K562 (cell line): ENCODE results near the gene ANGEL2. TPM values are rescaled to one million over a fixed set of nuclear protein-coding genes. Genes with fewer than 3 reads are reported as not detected.
A peak's percentile ranks its signal among the peaks of the same experiment; 100 is the strongest.

ENCODE experiments used
- ATAC-seq: fragments of 200-7000 bp; cut with Tn5 transposase; 3 replicates; pipeline ENCODE4 v1.9.1; 2020; ENCODE audit warnings: moderate library complexity
- BruUV-seq: library from RNA; stranded (reverse); fragments of 400-500 nt; replicated peaks from 2 replicates; lab custom pipeline; 2021; lab: Mats Ljungman, UMichigan
- CTCF ChIA-PET: fragments of 300-600 bp; formaldehyde crosslinking; extraction: SDS; loops from one replicate; lab custom pipeline; 2021; ENCODE audit warnings: low intra/inter-chr PET ratio; lab: Yijun Ruan, JAX
- POLR2A ChIA-PET: fragments of 300-600, 350-650 bp; sonication (Branson Sonifier 250); formaldehyde crosslinking; extraction: SDS; loops from one replicate; lab custom pipeline; 2021; ENCODE audit warnings: antibody characterized with exemption, inconsistent platforms; lab: Yijun Ruan, JAX
- DNase-seq, 4 experiments: peaks; one replicate each; pipeline versions ENCODE4 v3.0.0 to v3.0.0-alpha.2; 2011 to 2018; ENCODE audit warnings: low spot score in 3 of 4, mixed read lengths in 3 of 4; ENCODE audit errors: extremely low read depth in 1 of 4
- FAIRE-seq: peaks from 2 replicates; lab custom pipeline; 2011; peaks lifted over from hg19 to GRCh38; lab: Jason Lieb, UNC
- H2AFZ ChIP-seq: 2 replicates; pipeline ENCODE4 v1.6.0; 2011; ENCODE audit warnings: low read depth, low read length, control low read depth, inconsistent platforms
- H3K27ac ChIP-seq: fragments of 200-600 bp; 3 replicates; pipeline ENCODE4 v1.8.0; 2011; ENCODE audit warnings: low read depth, mild to moderate bottlenecking, control low read depth, inconsistent platforms, low read length, moderate library complexity, mixed read lengths; ENCODE audit errors: extremely low read depth
- H3K27me3 ChIP-seq, 2 experiments: fragments of 300-600 bp in 1 of 2; 2 replicates in 1 of 2; 3 replicates in 1 of 2; pipeline versions ENCODE4 v1.6.0 to v1.8.0; 2011; ENCODE audit warnings: inconsistent platforms in 2 of 2, low read length in 2 of 2, mild to moderate bottlenecking in 1 of 2, mixed read lengths in 1 of 2, moderate library complexity in 1 of 2; ENCODE audit not compliant: control insufficient read depth in 2 of 2, insufficient read depth in 2 of 2
- H3K36me3 ChIP-seq: fragments of 300-600 bp; 3 replicates; pipeline ENCODE4 v1.8.0; 2011; ENCODE audit warnings: mild to moderate bottlenecking, low read length, inconsistent platforms; ENCODE audit not compliant: control insufficient read depth, insufficient read depth
- H3K4me1 ChIP-seq, 2 experiments: fragments of 200-600 bp in 1 of 2; replicated peaks in 1 of 2; 2 replicates in 1 of 2; 3 replicates in 1 of 2; pipeline versions ENCODE4 v1.5.1 to v1.8.0; 2011; ENCODE audit warnings: inconsistent platforms in 2 of 2, low read length in 2 of 2, mild to moderate bottlenecking in 1 of 2, mixed read lengths in 1 of 2, moderate library complexity in 1 of 2; ENCODE audit not compliant: control insufficient read depth in 2 of 2, insufficient read depth in 2 of 2
- H3K4me2 ChIP-seq: 2 replicates; pipeline ENCODE4 v1.6.1; 2011; ENCODE audit warnings: low read length, control low read depth, inconsistent platforms, mixed read lengths; ENCODE audit not compliant: insufficient read depth
- H3K4me3 ChIP-seq: fragments of 200-600 bp; sonication (generic), shearing (Covaris generic); 2 replicates; pipeline ENCODE4 v1.5.1; 2016; ENCODE audit warnings: control low read depth, inconsistent platforms
- H3K79me2 ChIP-seq: fragments of 200-600 bp; 3 replicates; pipeline ENCODE4 v1.8.0; 2011; ENCODE audit warnings: low read length, inconsistent platforms; ENCODE audit not compliant: control insufficient read depth, insufficient read depth
- H3K9ac ChIP-seq, 2 experiments: 2 replicates each; pipeline versions ENCODE4 v1.6.0 to v1.6.1; 2011; ENCODE audit warnings: low read depth in 2 of 2, low read length in 2 of 2, control low read depth in 1 of 2, inconsistent platforms in 1 of 2, mild to moderate bottlenecking in 1 of 2, mixed read lengths in 1 of 2; ENCODE audit not compliant: insufficient read depth in 1 of 2
- H3K9me1 ChIP-seq: one replicate; pipeline ENCODE4 v1.6.0; 2011; ENCODE audit warnings: inconsistent platforms, mild to moderate bottlenecking, low read length, moderate library complexity; ENCODE audit not compliant: control insufficient read depth, insufficient read depth
- H3K9me3 ChIP-seq: replicated peaks from 2 replicates; pipeline ENCODE4 v1.5.1; 2011; ENCODE audit warnings: low read depth, low read length, inconsistent platforms; ENCODE audit not compliant: control insufficient read depth, insufficient read depth
- H4K20me1 ChIP-seq: replicated peaks from 2 replicates; pipeline ENCODE4 v1.6.1; 2011; ENCODE audit warnings: low read length, inconsistent platforms, mixed read lengths; ENCODE audit not compliant: control insufficient read depth, insufficient read depth
- ARID1B ChIP-seq: fragments of 450-650 bp; IDR thresholded peaks from 2 replicates; pipeline ENCODE4 v1.6.1; 2016; ENCODE audit warnings: antibody characterized with exemption, mild to moderate bottlenecking, inconsistent platforms
- BMI1 ChIP-seq: fragments of 150-350 bp; IDR thresholded peaks from 2 replicates; pipeline ENCODE4 v1.6.1; 2014; ENCODE audit warnings: low read length
- CBFB ChIP-seq: sonication (generic); formaldehyde crosslinking; IDR thresholded peaks from 2 replicates; pipeline ENCODE4 v1.4.0; 2020; ENCODE audit warnings: mild to moderate bottlenecking, missing genetic modification reagents
- CBX3 ChIP-seq, 2 experiments: IDR thresholded peaks; 1 replicate in 1 of 2; 2 replicates in 1 of 2; pipeline ENCODE4 v1.6.1; 2012; ENCODE audit warnings: inconsistent platforms in 2 of 2, low read length in 2 of 2, borderline replicate concordance in 1 of 2, control low read depth in 1 of 2
- CEBPB ChIP-seq: fragments of 450-650 bp; IDR thresholded peaks from 2 replicates; pipeline ENCODE4 v1.6.1; 2016; ENCODE audit warnings: missing genetic modification characterization, missing compliant biosample characterization
- GTF2E2 ChIP-seq: fragments of 200-800 bp; sonication (Bioruptor generic); IDR thresholded peaks from 2 replicates; pipeline ENCODE4 v1.6.1; 2016; ENCODE audit warnings: missing genetic modification characterization, missing compliant biosample characterization
- HDAC3 ChIP-seq: fragments of 450-650 bp; IDR thresholded peaks from 2 replicates; pipeline ENCODE4 v1.6.1; 2018; ENCODE audit warnings: borderline replicate concordance, mild to moderate bottlenecking, moderate library complexity; ENCODE audit not compliant: partially characterized antibody
- HNRNPK ChIP-seq: fragments of 200-400 bp; formaldehyde crosslinking; IDR thresholded peaks from one replicate; pipeline ENCODE4 v1.6.1; 2018; ENCODE audit warnings: mild to moderate bottlenecking, low read depth, low read length; ENCODE audit not compliant: poor library complexity, severe bottlenecking
- ILK ChIP-seq: fragments of 450-650 bp; IDR thresholded peaks from 2 replicates; pipeline ENCODE4 v1.6.1; 2016; ENCODE audit warnings: missing genetic modification characterization, low read depth, mild to moderate bottlenecking, missing compliant biosample characterization, moderate library complexity, borderline replicate concordance
- KDM4B ChIP-seq, 2 experiments: fragments of 450-650 bp in 1 of 2; sonication (generic) in 1 of 2; IDR thresholded peaks; 2 replicates each; pipeline ENCODE4 v1.6.1; 2016 to 2017; ENCODE audit warnings: borderline replicate concordance in 2 of 2, antibody characterized with exemption in 1 of 2, low read depth in 1 of 2, mild to moderate bottlenecking in 1 of 2
- MAFG ChIP-seq: fragments of 450-650 bp; conservative IDR thresholded peaks from 2 replicates; pipeline ENCODE4 v1.6.1; 2016; ENCODE audit warnings: missing genetic modification characterization, missing compliant biosample characterization
- MCM2 ChIP-seq: fragments of 450-650 bp; IDR thresholded peaks from 2 replicates; pipeline ENCODE4 v1.6.1; 2017; ENCODE audit warnings: low read depth, mild to moderate bottlenecking
- POLR3G ChIP-seq: IDR thresholded peaks from 2 replicates; pipeline ENCODE4 v1.6.1; 2011; ENCODE audit not compliant: insufficient read length, insufficient replicate concordance; ENCODE audit errors: extremely low read depth
- SP1 ChIP-seq: sonication (generic); formaldehyde crosslinking; IDR thresholded peaks from 2 replicates; pipeline ENCODE4 v1.8.1; 2022; ENCODE audit warnings: mild to moderate bottlenecking, missing genetic modification reagents
- TRIM28 ChIP-seq: fragments of 450-650 bp; IDR thresholded peaks from 2 replicates; pipeline ENCODE4 v1.6.1; 2017
- ZC3H11A ChIP-seq: IDR thresholded peaks from 2 replicates; pipeline ENCODE4 v1.6.1; 2012; ENCODE audit warnings: low read depth, low read length, improper control_type of control experiment
- ZNF830 ChIP-seq: fragments of 250-450 bp; sonication (Bioruptor Pico); IDR thresholded peaks from 2 replicates; pipeline ENCODE4 v1.5.0; 2021; ENCODE audit warnings: mild to moderate bottlenecking
- WGBS: fragments of 100-300 bp; shearing (Covaris generic); methylation state at CpG from one replicate; pipeline ENCODE4 v1.1.6; 2016; ENCODE audit warnings: low coverage, mixed read lengths; ENCODE audit not compliant: insufficient coverage; ENCODE audit errors: missing lambda C conversion rate; 5-methylcytosine and 5-hydroxymethylcytosine counted together
- in situ Hi-C: fragments of 300-500 bp; cut with MboI; formaldehyde crosslinking; loops from 4 replicates; pipeline ENCODE4 v1.15.0; 2018; ENCODE audit warnings: inconsistent platforms, mixed read lengths
- intact Hi-C: fragments of 100-400 bp; cut with micrococcal nuclease; formaldehyde crosslinking; loops from 2 replicates; pipeline ENCODE4 v1.14.2; 2022
- polyA plus RNA-seq, 8 experiments: library from polyadenylated mRNA; depleted of rRNA in 4 of 8; stranded (reverse) in 5 of 8; unstranded in 3 of 8; fragments of >200 nt; fragmentation: Nextera tagmentation in 2 of 8; fragmentation: Illumina TruSeq in 1 of 8; extraction: Ambion mirVana in 2 of 8; extraction: Trizol in 1 of 8; gene quantifications; 2 replicates each; pipeline versions ENCODE4 v1.2.1 to v1.2.3, GENCODE V29; 2011 to 2014; ENCODE audit warnings: inconsistent platforms in 1 of 8, missing spikeins in 1 of 8
- total RNA-seq, 7 experiments: library from RNA; depleted of rRNA in 6 of 7; stranded (reverse); fragments of >200 nt in 6 of 7; fragmentation: Illumina TruSeq in 2 of 7; extraction: Trizol in 2 of 7; gene quantifications; 2 replicates each; pipeline versions ENCODE4 v1.2.1 to v1.2.3, GENCODE V29; 2011 to 2021; ENCODE audit warnings: low replicate concordance in 1 of 7
- TF ChIP-seq, protein P1 (sequence below): fragments of 250-450 bp; sonication (Bioruptor Pico); IDR thresholded peaks from 2 replicates; pipeline ENCODE4 v1.9.0; 2021; ENCODE audit warnings: mild to moderate bottlenecking, inconsistent platforms
- TF ChIP-seq, protein P2 (sequence below), 2 experiments: IDR thresholded peaks in 1 of 2; conservative IDR thresholded peaks in 1 of 2; 2 replicates each; pipeline ENCODE4 v1.6.1; 2016; ENCODE audit warnings: low read depth in 2 of 2, mild to moderate bottlenecking in 1 of 2, missing compliant biosample characterization in 1 of 2, missing genetic modification characterization in 1 of 2, moderate library complexity in 1 of 2

The ANGEL2 gene
- total and polyA plus RNA-seq, 9 of the 15 experiments (the other 6 are each of a cell fraction or from before 2014, with no cell fraction given), result 6.8 to 34.6 (median 26.2) TPM

DNA sequence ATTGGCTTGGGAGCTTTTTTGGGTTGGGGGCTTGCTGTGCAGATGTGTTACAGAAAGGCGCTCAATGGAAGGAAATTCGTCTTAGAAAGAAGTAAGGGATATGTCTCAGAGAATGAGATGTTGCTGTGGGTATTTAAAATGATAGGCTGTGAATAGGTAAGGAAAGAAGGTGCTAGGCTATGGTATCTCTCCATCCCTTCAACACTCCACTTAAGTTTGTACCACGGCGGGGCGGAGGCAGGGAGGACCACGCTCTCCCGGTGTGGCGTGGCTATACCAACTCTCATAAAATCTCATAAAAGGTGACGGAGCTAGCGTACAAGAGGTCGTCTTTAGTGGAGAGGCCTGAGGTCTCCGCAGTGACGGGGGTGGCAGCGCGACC is 35.1 kb upstream of the ANGEL2 start:
- ChIA-PET CTCF (no interaction called here), POLR2A (interaction anchor here (0.7 to 1.8 kb wide), 4 partner anchors 14 to 74 kb away, joined by 3 to 6 read pairs (median 4); no protein-coding TSS in a partner anchor)
- ATAC-seq (peak; percentile 37), FAIRE-seq (no peak), DNase-seq (no peak)
- intact Hi-C loops (loop anchor here (1.0 to 5.0 kb wide), 4 partner anchors 20 to 443 kb away; partner anchors contain the start of genes ATF3, NSL1 and TATDN3), in situ Hi-C loops (no loop called here)
- peaks cover 36 to 71% of the 10 kb centered on the region in 2 experiments for H3K4me1 ChIP-seq
- H3K4me3 ChIP-seq, result peak overlapping the region; percentile 76
- H3K9ac ChIP-seq, result peak overlapping the region; percentile 87 to 95
- H3K27me3 ChIP-seq, result no peaks in the 10 kb centered on the region
- H2AFZ ChIP-seq, result peak overlapping the region; percentile 94
- H3K9me3 ChIP-seq, result no peaks in the 10 kb centered on the region
- no TSS peak for BruUV-seq
- peaks cover 50% of the 10 kb centered on the region for H3K79me2 ChIP-seq
- H3K4me2 ChIP-seq, result peak overlapping the region; percentile 97
- WGBS, result 4% methylated on average over 15 of the region's 15 CpGs
- H3K36me3 ChIP-seq, result peaks cover 6% of the 10 kb centered on the region; the same call in 1 of the 3 replicates
- peak overlapping the region; percentile 92 for H3K27ac ChIP-seq
- no peaks in the 10 kb centered on the region for H4K20me1 ChIP-seq
- no peaks in the 10 kb centered on the region for H3K9me1 ChIP-seq
- TF ChIP-seq ZNF830 (CRISPR knock-in tag) (peak; percentile 41; the same call in 1 of the 2 replicates), KDM4B (IDR thresholded peaks at IDR 0.05; ENCODE audit: borderline replicate concordance in 2 of 2, low read depth in 1 of 2) (no peak), SP1 (no peak), ILK (tag) (no peak), GTF2E2 (tag) (no peak), MAFG (tag) (no peak), MCM2 (peak; percentile 57; the same call in 1 of the 2 replicates), BMI1 (no peak), CBX3 (IDR thresholded peaks at IDR 0.05; ENCODE audit: borderline replicate concordance in 1 of 2, low read length in 2 of 2) (0 out of 3 replicates have a peak, but pooled peaks of 1 of the 2 experiments have one; percentile 30), HNRNPK (no peak), HDAC3 (no peak), ARID1B (0 out of 2 replicates have a peak, but pooled peaks have one; percentile 28), CBFB (CRISPR knock-in tag) (no peak), TRIM28 (peak; percentile 16; the same call in 1 of the 2 replicates), POLR3G (no peak), CEBPB (no peak), ZC3H11A (no peak)
- TF ChIP-seq, protein P1, sequence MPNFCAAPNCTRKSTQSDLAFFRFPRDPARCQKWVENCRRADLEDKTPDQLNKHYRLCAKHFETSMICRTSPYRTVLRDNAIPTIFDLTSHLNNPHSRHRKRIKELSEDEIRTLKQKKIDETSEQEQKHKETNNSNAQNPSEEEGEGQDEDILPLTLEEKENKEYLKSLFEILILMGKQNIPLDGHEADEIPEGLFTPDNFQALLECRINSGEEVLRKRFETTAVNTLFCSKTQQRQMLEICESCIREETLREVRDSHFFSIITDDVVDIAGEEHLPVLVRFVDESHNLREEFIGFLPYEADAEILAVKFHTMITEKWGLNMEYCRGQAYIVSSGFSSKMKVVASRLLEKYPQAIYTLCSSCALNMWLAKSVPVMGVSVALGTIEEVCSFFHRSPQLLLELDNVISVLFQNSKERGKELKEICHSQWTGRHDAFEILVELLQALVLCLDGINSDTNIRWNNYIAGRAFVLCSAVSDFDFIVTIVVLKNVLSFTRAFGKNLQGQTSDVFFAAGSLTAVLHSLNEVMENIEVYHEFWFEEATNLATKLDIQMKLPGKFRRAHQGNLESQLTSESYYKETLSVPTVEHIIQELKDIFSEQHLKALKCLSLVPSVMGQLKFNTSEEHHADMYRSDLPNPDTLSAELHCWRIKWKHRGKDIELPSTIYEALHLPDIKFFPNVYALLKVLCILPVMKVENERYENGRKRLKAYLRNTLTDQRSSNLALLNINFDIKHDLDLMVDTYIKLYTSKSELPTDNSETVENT (CRISPR knock-in tag), result no peak
- TF ChIP-seq, protein P2, sequence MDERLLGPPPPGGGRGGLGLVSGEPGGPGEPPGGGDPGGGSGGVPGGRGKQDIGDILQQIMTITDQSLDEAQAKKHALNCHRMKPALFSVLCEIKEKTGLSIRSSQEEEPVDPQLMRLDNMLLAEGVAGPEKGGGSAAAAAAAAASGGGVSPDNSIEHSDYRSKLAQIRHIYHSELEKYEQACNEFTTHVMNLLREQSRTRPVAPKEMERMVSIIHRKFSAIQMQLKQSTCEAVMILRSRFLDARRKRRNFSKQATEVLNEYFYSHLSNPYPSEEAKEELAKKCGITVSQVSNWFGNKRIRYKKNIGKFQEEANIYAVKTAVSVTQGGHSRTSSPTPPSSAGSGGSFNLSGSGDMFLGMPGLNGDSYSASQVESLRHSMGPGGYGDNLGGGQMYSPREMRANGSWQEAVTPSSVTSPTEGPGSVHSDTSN (CRISPR knock-in tag; IDR thresholded peaks at IDR 0.05; ENCODE audit: low read depth), result no peak
- TF ChIP-seq, protein P2 (tag; conservative IDR thresholded peaks at IDR 0.05; ENCODE audit: low read depth), result no peak
